ENCODE measurements around the gene DAAM1.

GRCh38 chr14:59406454-59407245 lies 218.2 kb downstream of the DAAM1 start:
- no peak for TF ChIP-seq RAD21 (conservative IDR thresholded peaks at IDR 0.05)
- TF ChIP-seq EZH2 (IDR thresholded peaks at IDR 0.05; ENCODE audit: borderline replicate concordance, insufficient read depth, low read length, poor library complexity, severe bottlenecking): no peak

Measured in neural cell (in vitro differentiated cells).